SK-N-SH (cell line): ENCODE measurements around the gene PRKN. TPM values are rescaled to one million over a fixed set of nuclear protein-coding genes. Genes with fewer than 3 reads are reported as not detected.

ENCODE experiments used
- CTCF ChIA-PET: fragments of 300-600, 350-600 bp; formaldehyde crosslinking; extraction: SDS; loops from one replicate; lab custom pipeline; 2021; lab: Yijun Ruan, JAX
- POLR2A ChIA-PET: fragments of 350-600 bp; sonication (Branson Sonifier 250); formaldehyde crosslinking; extraction: SDS; loops from one replicate; lab custom pipeline; 2020; ENCODE audit warnings: antibody characterized with exemption, inconsistent platforms; lab: Yijun Ruan, JAX
- DNase-seq: peaks from one replicate; pipeline ENCODE4 v3.0.0; 2012
- H2AFZ ChIP-seq: fragments of 200-600 bp; sonication (generic); 2 replicates; pipeline ENCODE4 v1.8.1; 2016; ENCODE audit warnings: antibody characterized with exemption, mild to moderate bottlenecking, low read depth
- H3F3A ChIP-seq: fragments of 200-600 bp; sonication (generic); replicated peaks from 2 replicates; pipeline ENCODE3; 2016; ENCODE audit warnings: antibody characterized with exemption, mild to moderate bottlenecking; ENCODE audit not compliant: insufficient read depth
- H3K27ac ChIP-seq, 2 experiments: fragments of 200-500 bp in 1 of 2; fragments of 200-600 bp in 1 of 2; sonication (Bioruptor generic) in 1 of 2; sonication (generic), shearing (Covaris generic) in 1 of 2; 2 replicates each; pipeline versions ENCODE4 v1.5.1 to v1.6.1; 2014 to 2016; ENCODE audit warnings: low read depth in 2 of 2, inconsistent platforms in 1 of 2, low read length in 1 of 2, mild to moderate bottlenecking in 1 of 2, mixed read lengths in 1 of 2
- H3K27me3 ChIP-seq: fragments of 200-600 bp; sonication (generic), shearing (Covaris generic); 2 replicates; pipeline ENCODE4 v1.6.1; 2016; ENCODE audit warnings: mixed run types; ENCODE audit not compliant: insufficient read depth
- H3K36me3 ChIP-seq, 2 experiments: fragments of 200-500 bp in 1 of 2; fragments of 200-600 bp in 1 of 2; sonication (Bioruptor generic) in 1 of 2; sonication (generic) in 1 of 2; replicated peaks in 1 of 2; 2 replicates each; pipeline versions ENCODE3 to v1.5.1; 2014 to 2016; ENCODE audit warnings: low read length in 1 of 2, mild to moderate bottlenecking in 1 of 2; ENCODE audit not compliant: insufficient read depth in 2 of 2, control insufficient read depth in 1 of 2
- H3K4me1 ChIP-seq, 2 experiments: fragments of 200-500 bp in 1 of 2; fragments of 200-600 bp in 1 of 2; sonication (Bioruptor generic) in 1 of 2; sonication (generic), shearing (Covaris generic) in 1 of 2; 2 replicates each; pipeline versions ENCODE4 v1.5.1 to v1.6.1; 2014 to 2016; ENCODE audit warnings: low read depth in 1 of 2, low read length in 1 of 2, mixed run types in 1 of 2; ENCODE audit not compliant: insufficient read depth in 2 of 2, control insufficient read depth in 1 of 2
- H3K4me2 ChIP-seq: fragments of 200-600 bp; sonication (generic), shearing (Covaris generic); 2 replicates; pipeline ENCODE4 v1.6.1; 2017; ENCODE audit warnings: mixed run types
- H3K4me3 ChIP-seq, 2 experiments: fragments of 200-500 bp in 1 of 2; fragments of 200-600 bp in 1 of 2; sonication (Bioruptor generic) in 1 of 2; sonication (generic), shearing (Covaris generic) in 1 of 2; 2 replicates each; pipeline versions ENCODE4 v1.5.1 to v1.8.1; 2014 to 2016; ENCODE audit warnings: low read depth in 2 of 2, inconsistent platforms in 1 of 2, low read length in 1 of 2, mild to moderate bottlenecking in 1 of 2, mixed read lengths in 1 of 2, moderate library complexity in 1 of 2
- H3K79me2 ChIP-seq: fragments of 200-600 bp; sonication (generic); 2 replicates; pipeline ENCODE4 v1.8.1; 2017; ENCODE audit warnings: mild to moderate bottlenecking; ENCODE audit not compliant: insufficient read depth
- H3K9ac ChIP-seq: fragments of 200-600 bp; sonication (generic); 2 replicates; pipeline ENCODE4 v1.6.1; 2017; ENCODE audit warnings: mixed run types
- H3K9me2 ChIP-seq: fragments of 200-600 bp; sonication (generic); 2 replicates; pipeline ENCODE4 v1.6.1; 2017; ENCODE audit warnings: mixed run types
- H3K9me3 ChIP-seq: fragments of 200-600 bp; sonication (generic); 2 replicates; pipeline ENCODE4 v1.6.1; 2017; ENCODE audit warnings: mixed run types, mild to moderate bottlenecking, moderate library complexity
- H4K20me1 ChIP-seq: fragments of 200-600 bp; sonication (generic); 2 replicates; pipeline ENCODE4 v1.6.1; 2017; ENCODE audit warnings: mild to moderate bottlenecking, mixed run types; ENCODE audit not compliant: insufficient read depth
- JUND ChIP-seq: IDR thresholded peaks from 2 replicates; pipeline ENCODE4 v1.4.0; 2012
- MEF2A ChIP-seq: IDR thresholded peaks from 2 replicates; pipeline ENCODE4 v1.4.0; 2012; ENCODE audit warnings: low read depth, borderline replicate concordance
- MXI1 ChIP-seq: IDR thresholded peaks from 2 replicates; pipeline ENCODE4 v1.6.1; 2012; ENCODE audit warnings: mild to moderate bottlenecking, low read depth, low read length, improper control_type of control experiment
- NFIC ChIP-seq: IDR thresholded peaks from 2 replicates; pipeline ENCODE4 v1.4.0; 2012; ENCODE audit warnings: borderline replicate concordance
- NRF1 ChIP-seq: IDR thresholded peaks from 2 replicates; pipeline ENCODE4 v1.6.1; 2012; ENCODE audit warnings: low read depth, mild to moderate bottlenecking, low read length
- RFX5 ChIP-seq: IDR thresholded peaks from 2 replicates; pipeline ENCODE4 v1.6.1; 2012; ENCODE audit warnings: mild to moderate bottlenecking, improper control_type of control experiment, low read length
- SMC3 ChIP-seq: IDR thresholded peaks from 2 replicates; pipeline ENCODE4 v1.6.1; 2012; ENCODE audit warnings: low read depth, low read length, improper control_type of control experiment
- TEAD4 ChIP-seq: IDR thresholded peaks from 2 replicates; pipeline ENCODE4 v1.4.0; 2012; ENCODE audit warnings: mild to moderate bottlenecking, borderline replicate concordance; ENCODE audit not compliant: insufficient read depth
- YY1 ChIP-seq: IDR thresholded peaks from 2 replicates; pipeline ENCODE4 v1.4.0; 2012; ENCODE audit warnings: low read depth, mild to moderate bottlenecking
- WGBS: methylation state at CpG from one replicate; pipeline ENCODE4 v1.1.6; 2017; ENCODE audit warnings: low lambda C conversion rate; 5-methylcytosine and 5-hydroxymethylcytosine counted together
- polyA plus RNA-seq, 3 experiments: library from polyadenylated mRNA; depleted of rRNA; stranded (reverse); fragments of >200 nt; gene quantifications; 2 replicates each; pipeline ENCODE4 v1.2.3, GENCODE V29; 2012
- TF ChIP-seq, protein P1 (sequence below): IDR thresholded peaks from 2 replicates; pipeline ENCODE4 v1.4.0; 2012; ENCODE audit warnings: low read depth, borderline replicate concordance
- TF ChIP-seq, protein P2 (sequence below): IDR thresholded peaks from 2 replicates; pipeline ENCODE4 v1.6.1; 2012; ENCODE audit warnings: mild to moderate bottlenecking, low read depth, low read length, moderate library complexity

Gene PRKN
- polyA plus RNA-seq, 1 of the 3 experiments (the other 2 are of a cell fraction): 0.76 TPM

DNA sequence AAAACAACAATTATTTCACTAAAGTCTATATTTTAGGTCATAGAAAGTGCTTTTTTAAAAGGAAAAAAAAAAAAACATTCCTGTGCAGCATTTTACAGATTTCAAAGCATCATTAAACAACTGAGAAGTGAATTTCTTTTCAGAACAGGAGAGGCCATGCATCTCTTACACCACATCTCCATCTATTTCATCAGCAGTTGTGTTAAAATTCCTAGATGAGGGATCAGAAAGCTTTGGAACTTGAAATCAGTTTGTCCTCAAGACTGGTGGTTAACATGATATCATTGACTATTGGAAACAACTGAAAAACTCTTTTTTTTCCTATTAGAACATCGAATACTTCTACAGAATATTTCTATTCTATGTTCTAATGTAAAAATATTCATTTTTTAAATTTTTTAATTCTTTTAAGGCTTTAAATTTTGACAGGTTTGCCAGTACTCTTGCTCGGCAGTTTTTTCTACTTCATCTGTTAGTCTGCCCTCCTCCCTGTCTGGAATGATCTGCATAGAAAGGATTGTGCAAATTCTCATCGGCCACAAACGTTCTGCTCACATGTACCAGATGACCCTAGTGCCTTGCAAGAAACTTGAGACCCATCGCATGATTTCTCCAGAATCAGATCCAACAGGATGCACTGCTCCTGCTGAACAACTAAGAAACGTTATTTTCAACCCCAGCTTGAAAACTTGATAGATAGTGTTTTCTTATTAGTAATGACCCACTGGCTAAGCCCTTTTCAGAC, 1042.7 kb downstream of the PRKN start (continued):
- TF ChIP-seq RFX5 (no peak), SMC3 (no peak), YY1 (no peak), MXI1 (no peak), NFIC (no peak)
- TF ChIP-seq, protein P1, sequence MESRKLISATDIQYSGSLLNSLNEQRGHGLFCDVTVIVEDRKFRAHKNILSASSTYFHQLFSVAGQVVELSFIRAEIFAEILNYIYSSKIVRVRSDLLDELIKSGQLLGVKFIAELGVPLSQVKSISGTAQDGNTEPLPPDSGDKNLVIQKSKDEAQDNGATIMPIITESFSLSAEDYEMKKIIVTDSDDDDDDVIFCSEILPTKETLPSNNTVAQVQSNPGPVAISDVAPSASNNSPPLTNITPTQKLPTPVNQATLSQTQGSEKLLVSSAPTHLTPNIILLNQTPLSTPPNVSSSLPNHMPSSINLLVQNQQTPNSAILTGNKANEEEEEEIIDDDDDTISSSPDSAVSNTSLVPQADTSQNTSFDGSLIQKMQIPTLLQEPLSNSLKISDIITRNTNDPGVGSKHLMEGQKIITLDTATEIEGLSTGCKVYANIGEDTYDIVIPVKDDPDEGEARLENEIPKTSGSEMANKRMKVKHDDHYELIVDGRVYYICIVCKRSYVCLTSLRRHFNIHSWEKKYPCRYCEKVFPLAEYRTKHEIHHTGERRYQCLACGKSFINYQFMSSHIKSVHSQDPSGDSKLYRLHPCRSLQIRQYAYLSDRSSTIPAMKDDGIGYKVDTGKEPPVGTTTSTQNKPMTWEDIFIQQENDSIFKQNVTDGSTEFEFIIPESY: no peak
- TF ChIP-seq, all 33 proteins: peak for 0

DNA sequence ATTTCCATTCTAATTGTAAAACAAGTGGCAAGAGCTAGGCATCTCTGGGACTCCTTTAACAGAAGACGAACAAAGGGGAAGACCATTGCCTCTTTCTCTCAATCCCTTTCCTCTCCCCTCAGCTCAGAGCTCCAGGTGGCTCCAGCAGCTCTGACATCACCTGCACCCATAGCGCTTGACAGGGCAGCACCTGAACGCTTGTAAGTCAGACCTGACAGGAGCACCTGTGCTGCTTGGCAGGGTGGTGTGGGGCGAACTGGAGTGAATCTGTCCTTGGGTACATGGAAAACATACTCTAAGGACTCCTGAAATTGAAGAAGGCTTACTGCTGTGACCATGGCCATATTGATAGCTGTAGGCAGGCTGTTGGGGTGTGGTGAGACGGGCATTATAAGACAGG, 1044.2 kb downstream of the PRKN start:
- CTCF ChIA-PET: no interaction called here
- Histone ChIP-seq H3K4me1 (no peaks in the 10 kb centered on the region; a peak in 1 of 4 replicates), H3K36me3 (no peaks in the 10 kb centered on the region), H4K20me1 (no peaks in the 10 kb centered on the region), H3K9ac (no peak overlapping the region), H3K79me2 (no peaks in the 10 kb centered on the region), H3K4me3 (no peak overlapping the region), H3K4me2 (no peak overlapping the region), H3F3A (no peaks in the 10 kb centered on the region), H3K27ac (no peak overlapping the region), H3K9me2 (no peaks in the 10 kb centered on the region), H2AFZ (no peak overlapping the region), H3K9me3 (no peaks in the 10 kb centered on the region), H3K27me3 (no peaks in the 10 kb centered on the region)
- no peak for TF ChIP-seq JUND
- TF ChIP-seq RFX5: no peak
- TF ChIP-seq NRF1: no peak
- no peak for TF ChIP-seq MEF2A
- TF ChIP-seq, protein P2, sequence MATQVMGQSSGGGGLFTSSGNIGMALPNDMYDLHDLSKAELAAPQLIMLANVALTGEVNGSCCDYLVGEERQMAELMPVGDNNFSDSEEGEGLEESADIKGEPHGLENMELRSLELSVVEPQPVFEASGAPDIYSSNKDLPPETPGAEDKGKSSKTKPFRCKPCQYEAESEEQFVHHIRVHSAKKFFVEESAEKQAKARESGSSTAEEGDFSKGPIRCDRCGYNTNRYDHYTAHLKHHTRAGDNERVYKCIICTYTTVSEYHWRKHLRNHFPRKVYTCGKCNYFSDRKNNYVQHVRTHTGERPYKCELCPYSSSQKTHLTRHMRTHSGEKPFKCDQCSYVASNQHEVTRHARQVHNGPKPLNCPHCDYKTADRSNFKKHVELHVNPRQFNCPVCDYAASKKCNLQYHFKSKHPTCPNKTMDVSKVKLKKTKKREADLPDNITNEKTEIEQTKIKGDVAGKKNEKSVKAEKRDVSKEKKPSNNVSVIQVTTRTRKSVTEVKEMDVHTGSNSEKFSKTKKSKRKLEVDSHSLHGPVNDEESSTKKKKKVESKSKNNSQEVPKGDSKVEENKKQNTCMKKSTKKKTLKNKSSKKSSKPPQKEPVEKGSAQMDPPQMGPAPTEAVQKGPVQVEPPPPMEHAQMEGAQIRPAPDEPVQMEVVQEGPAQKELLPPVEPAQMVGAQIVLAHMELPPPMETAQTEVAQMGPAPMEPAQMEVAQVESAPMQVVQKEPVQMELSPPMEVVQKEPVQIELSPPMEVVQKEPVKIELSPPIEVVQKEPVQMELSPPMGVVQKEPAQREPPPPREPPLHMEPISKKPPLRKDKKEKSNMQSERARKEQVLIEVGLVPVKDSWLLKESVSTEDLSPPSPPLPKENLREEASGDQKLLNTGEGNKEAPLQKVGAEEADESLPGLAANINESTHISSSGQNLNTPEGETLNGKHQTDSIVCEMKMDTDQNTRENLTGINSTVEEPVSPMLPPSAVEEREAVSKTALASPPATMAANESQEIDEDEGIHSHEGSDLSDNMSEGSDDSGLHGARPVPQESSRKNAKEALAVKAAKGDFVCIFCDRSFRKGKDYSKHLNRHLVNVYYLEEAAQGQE: no peak
- TF ChIP-seq TEAD4: no peak
- WGBS: 55% methylated on average over 5 of the region's 5 CpGs
- no peak for DNase-seq
- POLR2A ChIA-PET: no interaction called here
